Stimulated activated CD4-positive, alpha-beta T cell treated with anti-CD3 and anti-CD28 coated beads, Interleukin-1b, Interleukin-23, amount 100 ng/mL, for 24 hours (primary cell): ENCODE results near the gene NCBP2.

Experiments used
- DNase-seq, 4 experiments: peaks; one replicate each; pipeline ENCODE4 v3.0.0-alpha.2; 2020; ENCODE audit warnings: low read depth in 4 of 4, low spot score in 1 of 4

NCBP2 gene

GRCh38 chr3:196941729-196942225, 551 bp downstream of the NCBP2 start:
- DNase-seq = peak; percentile 30 to 58 (median 42)

- DNase-seq = no peak
These were observed 3.8 kb downstream of the NCBP2 start for GRCh38 chr3:196938576-196938975.

- DNase-seq = no peak
These were observed 4.2 kb downstream of the NCBP2 start for GRCh38 chr3:196938124-196938523.

GRCh38 chr3:196936288-196936687, 6.0 kb downstream of the NCBP2 start:
- DNase-seq = no peak

- DNase-seq = no peak
These were observed 9.7 kb downstream of the NCBP2 start for GRCh38 chr3:196932600-196932999.

GRCh38 chr3:196931828-196932587, 10.3 kb downstream of the NCBP2 start:
- no peak for DNase-seq

- no peak for DNase-seq
These were observed 11.2 kb downstream of the NCBP2 start for GRCh38 chr3:196931157-196931556.

GRCh38 chr3:196927571-196928453, 14.5 kb downstream of the NCBP2 start:
- DNase-seq = no peak

- no peak for DNase-seq
These were observed 21.6 kb downstream of the NCBP2 start for GRCh38 chr3:196920733-196921132.

- no peak for DNase-seq
These were observed 23.4 kb downstream of the NCBP2 start for GRCh38 chr3:196918968-196919367.

- DNase-seq = no peak
These were observed 25.3 kb downstream of the NCBP2 start for GRCh38 chr3:196916995-196917394.

GRCh38 chr3:196916221-196916620, 26.1 kb downstream of the NCBP2 start:
- no peak for DNase-seq

- no peak for DNase-seq
These were observed 27.0 kb downstream of the NCBP2 start for GRCh38 chr3:196915375-196915774.

- no peak for DNase-seq
These were observed 27.5 kb downstream of the NCBP2 start for GRCh38 chr3:196914866-196915265.

GRCh38 chr3:196903740-196904139, 38.6 kb downstream of the NCBP2 start:
- no peak for DNase-seq

- DNase-seq = no peak
These were observed 40.0 kb downstream of the NCBP2 start for GRCh38 chr3:196902296-196902695.

GRCh38 chr3:196901768-196902167, 40.6 kb downstream of the NCBP2 start:
- no peak for DNase-seq

- DNase-seq = no peak
These were observed 46.1 kb downstream of the NCBP2 start for GRCh38 chr3:196896229-196896628.

- DNase-seq = no peak
These were observed 47.6 kb downstream of the NCBP2 start for GRCh38 chr3:196894557-196895295.

- no peak for DNase-seq
These were observed 52.3 kb downstream of the NCBP2 start for GRCh38 chr3:196889844-196890708.
